Stimulated activated CD4-positive, alpha-beta T cell treated with anti-CD3 and anti-CD28 coated beads, Interleukin-4, amount 100 ng/mL, for 48 hours (primary cell): ENCODE data around the gene C1orf198.
A peak's percentile ranks its signal among the peaks of the same experiment; 100 is the strongest.

Experiments used
- DNase-seq, 2 donors: peaks; one replicate each; pipeline ENCODE4 v3.0.0-alpha.2; 2020; ENCODE audit warnings: low read depth in 2 of 2

Gene C1orf198

GRCh38 chr1:230867903-230868735 is at the start of gene C1orf198:
TSS of gene C1orf198 (minus strand) at chr1:230868521. CDS start at chr1:230868512, 9 bp downstream.
- peak; percentile 54 to 75 for DNase-seq

GRCh38 chr1:230917284-230918135 is 49.2 kb upstream of the C1orf198 start:
- DNase-seq = peak; percentile 67

- no peak for DNase-seq
These were observed 48.4 kb upstream of the C1orf198 start for GRCh38 chr1:230916587-230917283.

- no peak for DNase-seq
These were observed 46.8 kb upstream of the C1orf198 start for GRCh38 chr1:230915078-230915477.

- no peak for DNase-seq
These were observed 45.2 kb upstream of the C1orf198 start for GRCh38 chr1:230913496-230913895.

GRCh38 chr1:230910755-230911117 is 42.4 kb upstream of the C1orf198 start:
- DNase-seq = no peak

- DNase-seq = no peak
These were observed 41.8 kb upstream of the C1orf198 start for GRCh38 chr1:230909974-230910754.

GRCh38 chr1:230907472-230908205 is 39.3 kb upstream of the C1orf198 start:
- no peak for DNase-seq

- DNase-seq = no peak
These were observed 37.9 kb upstream of the C1orf198 start for GRCh38 chr1:230906226-230906625.

- no peak for DNase-seq
These were observed 37.4 kb upstream of the C1orf198 start for GRCh38 chr1:230905733-230906132.

- DNase-seq = no peak
These were observed 34.1 kb upstream of the C1orf198 start for GRCh38 chr1:230902349-230902923.

- no peak for DNase-seq
These were observed 33.4 kb upstream of the C1orf198 start for GRCh38 chr1:230901671-230902070.

GRCh38 chr1:230900984-230901383 is 32.7 kb upstream of the C1orf198 start:
- no peak for DNase-seq

GRCh38 chr1:230899841-230900251 is 31.5 kb upstream of the C1orf198 start:
- DNase-seq = no peak

- DNase-seq = no peak
These were observed 30.4 kb upstream of the C1orf198 start for GRCh38 chr1:230898748-230899147.

- DNase-seq = no peak
These were observed 29.8 kb upstream of the C1orf198 start for GRCh38 chr1:230898144-230898543.

- DNase-seq = no peak
These were observed 28.5 kb upstream of the C1orf198 start for GRCh38 chr1:230896779-230897178.

GRCh38 chr1:230895452-230895851 is 27.1 kb upstream of the C1orf198 start:
- DNase-seq = no peak

- no peak for DNase-seq
These were observed 26.3 kb upstream of the C1orf198 start for GRCh38 chr1:230894664-230895063.

- no peak for DNase-seq
These were observed 25.7 kb upstream of the C1orf198 start for GRCh38 chr1:230894032-230894431.
